GM12878 (cell line): ENCODE results near the gene C1QL4. TPM values are rescaled to one million over a fixed set of nuclear protein-coding genes. Genes with fewer than 3 reads are reported as not detected.

Experiments used
- ATAC-seq: fragments of 200-7000 bp; cut with Tn5 transposase; 3 replicates; pipeline ENCODE4 v1.9.1; 2020; ENCODE audit warnings: mild to moderate bottlenecking, moderate library complexity
- BruUV-seq: library from RNA; stranded (reverse); fragments of 400-500 nt; replicated peaks from 2 replicates; lab custom pipeline; 2021; lab: Mats Ljungman, UMichigan
- CTCF ChIA-PET: fragments of 300-600 bp; sonication (Branson Sonifier 250); formaldehyde crosslinking; extraction: SDS; loops from one replicate; lab custom pipeline; 2021; ENCODE audit warnings: inconsistent platforms; lab: Yijun Ruan, JAX
- POLR2A ChIA-PET: fragments of 350-600 bp; formaldehyde crosslinking; extraction: SDS; loops from one replicate; lab custom pipeline; 2021; ENCODE audit warnings: inconsistent platforms; lab: Charles Lee
- RAD21 ChIA-PET: fragments of 300-600 bp; sonication (Branson Sonifier 250); formaldehyde crosslinking; loops from one replicate; lab custom pipeline; 2023; ENCODE audit warnings: antibody characterized with exemption; ENCODE audit not compliant: unreplicated experiment; lab: Charles Lee
- SMC1A ChIA-PET: fragments of 300-600 bp; sonication (Branson Sonifier 250); formaldehyde crosslinking; loops from one replicate; lab custom pipeline; 2023; ENCODE audit not compliant: unreplicated experiment, uncharacterized antibody; lab: Charles Lee
- DNase-seq: peaks from one replicate; pipeline ENCODE4 v3.0.0-alpha.2; 2011; ENCODE audit warnings: low read depth, low spot score
- FAIRE-seq: peaks from 3 replicates; lab custom pipeline; 2011; peaks lifted over from hg19 to GRCh38; lab: Jason Lieb, UNC
- H2AFZ ChIP-seq: 2 replicates; pipeline ENCODE4 v1.6.0; 2011; ENCODE audit warnings: low read depth, low read length, control low read depth; ENCODE audit not compliant: control insufficient read depth
- H3K27ac ChIP-seq: 2 replicates; pipeline ENCODE4 v1.5.1; 2011; ENCODE audit warnings: control low read depth; ENCODE audit not compliant: control insufficient read depth, insufficient read depth
- H3K27me3 ChIP-seq, 2 experiments: replicated peaks in 1 of 2; 2 replicates each; pipeline versions ENCODE4 v1.6.0 to v1.6.1; 2011; ENCODE audit warnings: low read length in 1 of 2; ENCODE audit not compliant: control insufficient read depth in 2 of 2, insufficient read depth in 2 of 2
- H3K36me3 ChIP-seq, 2 experiments: 2 replicates each; pipeline ENCODE4 v1.5.1; 2011; ENCODE audit warnings: low read length in 1 of 2; ENCODE audit not compliant: control insufficient read depth in 2 of 2, insufficient read depth in 2 of 2
- H3K4me1 ChIP-seq: 2 replicates; pipeline ENCODE4 v1.6.1; 2011; ENCODE audit warnings: mild to moderate bottlenecking, low read length, moderate library complexity, mixed read lengths; ENCODE audit not compliant: control insufficient read depth, insufficient read depth
- H3K4me2 ChIP-seq: 2 replicates; pipeline ENCODE4 v1.6.0; 2011; ENCODE audit warnings: control low read depth; ENCODE audit not compliant: control insufficient read depth, insufficient read depth
- H3K4me3 ChIP-seq: fragments of 200-600 bp; sonication (generic); 2 replicates; pipeline ENCODE4 v1.5.1; 2016
- H3K79me2 ChIP-seq: 2 replicates; pipeline ENCODE4 v1.6.0; 2011; ENCODE audit warnings: low read length; ENCODE audit not compliant: control insufficient read depth, insufficient read depth
- H3K9ac ChIP-seq: 2 replicates; pipeline ENCODE4 v1.8.0; 2011; ENCODE audit warnings: low read length, control low read depth, mixed read lengths; ENCODE audit not compliant: control insufficient read depth, insufficient read depth
- H3K9me3 ChIP-seq: replicated peaks from 3 replicates; pipeline ENCODE4 v1.5.1; 2011; ENCODE audit warnings: mild to moderate bottlenecking, low read length; ENCODE audit not compliant: control insufficient read depth, insufficient read depth
- H4K20me1 ChIP-seq: 2 replicates; pipeline ENCODE4 v1.6.0; 2011; ENCODE audit not compliant: control insufficient read depth, insufficient read depth
- ATF2 ChIP-seq: IDR thresholded peaks from 2 replicates; pipeline ENCODE4 v1.6.1; 2012; ENCODE audit warnings: low read length, inconsistent platforms
- CUX1 ChIP-seq: IDR thresholded peaks from 2 replicates; pipeline ENCODE4 v1.6.1; 2012; ENCODE audit warnings: improper control_type of control experiment, low read depth, low read length; ENCODE audit not compliant: insufficient replicate concordance
- EED ChIP-seq: sonication (generic); IDR thresholded peaks from 2 replicates; pipeline ENCODE4 v1.6.1; 2016; ENCODE audit warnings: antibody characterized with exemption, low read depth
- HDAC2 ChIP-seq: fragments of 200-600 bp; sonication (generic); IDR thresholded peaks from 2 replicates; pipeline ENCODE4 v1.6.1; 2017
- MXI1 ChIP-seq: fragments of 150-350 bp; IDR thresholded peaks from 2 replicates; pipeline ENCODE4 v1.6.1; 2011; ENCODE audit warnings: low read depth, mild to moderate bottlenecking, inconsistent platforms, low read length, improper control_type of control experiment
- RBBP5 ChIP-seq: fragments of 200-600 bp; sonication (generic); conservative IDR thresholded peaks from 2 replicates; pipeline ENCODE4 v1.6.1; 2016
- SMAD1 ChIP-seq: fragments of 450-650 bp; IDR thresholded peaks from 2 replicates; pipeline ENCODE4 v1.6.1; 2018; ENCODE audit warnings: mild to moderate bottlenecking, low read depth; ENCODE audit not compliant: partially characterized antibody
- STAT1 ChIP-seq: fragments of 450-650 bp; conservative IDR thresholded peaks from 2 replicates; pipeline ENCODE4 v1.6.1; 2014; ENCODE audit warnings: antibody characterized with exemption, mild to moderate bottlenecking
- TAF1 ChIP-seq: IDR thresholded peaks from 2 replicates; pipeline ENCODE4 v1.6.1; 2011; ENCODE audit warnings: mild to moderate bottlenecking, low read depth, low read length, borderline replicate concordance
- WRNIP1 ChIP-seq: IDR thresholded peaks from 2 replicates; pipeline ENCODE4 v1.6.1; 2011; ENCODE audit warnings: low read depth, low read length, improper control_type of control experiment, borderline replicate concordance
- ZNF207 ChIP-seq: fragments of 450-650 bp; IDR thresholded peaks from 2 replicates; pipeline ENCODE4 v1.6.1; 2014; ENCODE audit warnings: antibody characterized with exemption, mild to moderate bottlenecking, borderline replicate concordance
- WGBS: methylation state at CpG from one replicate; pipeline ENCODE4 v1.1.6; 2016; ENCODE audit warnings: low lambda C conversion rate; ENCODE audit not compliant: insufficient replicate concordance, insufficient coverage; ENCODE audit errors: missing lambda C conversion rate; 5-methylcytosine and 5-hydroxymethylcytosine counted together
- in situ Hi-C: fragments of 300-500 bp; cut with MboI; formaldehyde crosslinking; loops from 9 replicates; pipeline ENCODE4 v1.14.3; 2018; ENCODE audit warnings: mixed read lengths
- intact Hi-C: fragments of 100-400 bp; cut with micrococcal nuclease; formaldehyde crosslinking; loops from one replicate; pipeline ENCODE4 v1.14.2; 2022; ENCODE audit not compliant: unreplicated experiment
- polyA plus RNA-seq, 11 experiments: library from polyadenylated mRNA; depleted of rRNA in 4 of 11; unstranded in 6 of 11; stranded (reverse) in 5 of 11; fragments of >200 nt; fragmentation: Nextera tagmentation in 4 of 11; fragmentation: Illumina TruSeq in 1 of 11; extraction: Ambion mirVana in 4 of 11; extraction: Trizol in 1 of 11; gene quantifications; 1 replicate in 1 of 11; 2 replicates in 10 of 11; pipeline versions ENCODE4 v1.2.1 to v1.2.3, GENCODE V29; 2011 to 2016; ENCODE audit warnings: inconsistent platforms in 2 of 11, missing spikeins in 2 of 11, low read depth in 1 of 11
- total RNA-seq, 4 experiments: library from RNA; depleted of rRNA in 3 of 4; stranded (reverse); fragments of >200 nt in 3 of 4; fragmentation: Illumina TruSeq in 1 of 4; extraction: Trizol in 1 of 4; gene quantifications; 2 replicates each; pipeline versions ENCODE4 v1.2.1 to v1.2.3, GENCODE V29; 2013 to 2021
- TF ChIP-seq, protein P1 (sequence below): IDR thresholded peaks from 2 replicates; pipeline ENCODE4 v1.6.1; 2012; ENCODE audit warnings: low read depth, low read length, improper control_type of control experiment
- TF ChIP-seq, protein P2 (sequence below): fragments of 150-350 bp; IDR thresholded peaks from 2 replicates; pipeline ENCODE4 v1.6.1; 2014; ENCODE audit warnings: mild to moderate bottlenecking, low read depth, low read length

C1QL4 gene
- total and polyA plus RNA-seq, 10 of the 15 experiments (the other 5 are each of a cell fraction or from before 2014, with no cell fraction given): 0.05 TPM; not detected in 9

DNA sequence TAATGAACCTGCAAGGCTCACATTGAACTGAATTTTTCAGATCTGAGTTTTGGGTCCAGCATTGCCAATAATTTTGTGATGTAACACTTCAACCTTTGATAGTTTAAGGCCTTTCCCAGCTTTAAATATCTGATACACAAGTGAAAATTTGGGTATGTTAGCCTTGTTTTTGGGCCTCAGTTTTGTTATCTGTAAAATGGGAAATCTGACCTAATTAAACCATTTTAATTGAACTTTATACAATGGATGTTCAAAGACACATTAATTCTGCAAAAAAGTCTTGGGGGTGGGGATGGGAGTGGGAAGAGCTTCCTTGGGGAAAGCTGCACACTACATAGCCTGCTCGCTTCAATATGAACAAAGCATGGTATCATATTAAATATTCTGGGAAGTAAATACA, 25.1 kb upstream of the C1QL4 start (continued):
- TF ChIP-seq, protein P1, sequence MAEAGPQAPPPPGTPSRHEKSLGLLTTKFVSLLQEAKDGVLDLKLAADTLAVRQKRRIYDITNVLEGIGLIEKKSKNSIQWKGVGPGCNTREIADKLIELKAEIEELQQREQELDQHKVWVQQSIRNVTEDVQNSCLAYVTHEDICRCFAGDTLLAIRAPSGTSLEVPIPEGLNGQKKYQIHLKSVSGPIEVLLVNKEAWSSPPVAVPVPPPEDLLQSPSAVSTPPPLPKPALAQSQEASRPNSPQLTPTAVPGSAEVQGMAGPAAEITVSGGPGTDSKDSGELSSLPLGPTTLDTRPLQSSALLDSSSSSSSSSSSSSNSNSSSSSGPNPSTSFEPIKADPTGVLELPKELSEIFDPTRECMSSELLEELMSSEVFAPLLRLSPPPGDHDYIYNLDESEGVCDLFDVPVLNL: no peak
- no peak for TF ChIP-seq EED
- TF ChIP-seq TAF1: no peak
- TF ChIP-seq ZNF207: no peak
- no peak for TF ChIP-seq ATF2
- no peak for TF ChIP-seq HDAC2
- TF ChIP-seq SMAD1: no peak
- TF ChIP-seq, protein P2, sequence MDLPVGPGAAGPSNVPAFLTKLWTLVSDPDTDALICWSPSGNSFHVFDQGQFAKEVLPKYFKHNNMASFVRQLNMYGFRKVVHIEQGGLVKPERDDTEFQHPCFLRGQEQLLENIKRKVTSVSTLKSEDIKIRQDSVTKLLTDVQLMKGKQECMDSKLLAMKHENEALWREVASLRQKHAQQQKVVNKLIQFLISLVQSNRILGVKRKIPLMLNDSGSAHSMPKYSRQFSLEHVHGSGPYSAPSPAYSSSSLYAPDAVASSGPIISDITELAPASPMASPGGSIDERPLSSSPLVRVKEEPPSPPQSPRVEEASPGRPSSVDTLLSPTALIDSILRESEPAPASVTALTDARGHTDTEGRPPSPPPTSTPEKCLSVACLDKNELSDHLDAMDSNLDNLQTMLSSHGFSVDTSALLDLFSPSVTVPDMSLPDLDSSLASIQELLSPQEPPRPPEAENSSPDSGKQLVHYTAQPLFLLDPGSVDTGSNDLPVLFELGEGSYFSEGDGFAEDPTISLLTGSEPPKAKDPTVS: no peak

DNA sequence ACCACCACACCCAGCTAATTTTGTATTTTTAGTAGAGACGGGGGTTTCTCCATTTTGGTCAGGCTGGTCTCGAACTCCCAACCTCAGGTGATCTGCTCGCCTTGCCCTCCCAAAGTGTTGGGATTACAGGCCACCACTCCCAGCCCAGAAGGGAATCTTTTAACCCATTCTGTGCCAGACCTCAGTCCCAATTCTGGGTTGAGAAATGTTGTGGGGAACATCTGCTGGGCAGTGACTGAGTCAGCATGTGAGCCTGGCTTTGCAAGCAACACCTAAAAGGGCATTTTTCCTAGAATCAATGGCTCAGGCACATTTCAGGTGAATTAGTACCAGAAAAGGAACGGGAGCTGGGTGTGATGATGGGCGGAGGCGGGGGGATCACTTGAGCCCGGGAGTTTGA, 22.7 kb upstream of the C1QL4 start:
- intact Hi-C loops (no loop called here), in situ Hi-C loops (loop anchor here (5.0 kb wide), 1 partner anchor 158 kb away; no protein-coding TSS in a partner anchor)
- H3K4me3 ChIP-seq: no peak overlapping the region
- no peak overlapping the region for H2AFZ ChIP-seq
- no TSS peak for BruUV-seq
- no peaks in the 10 kb centered on the region for H3K4me1 ChIP-seq
- no peaks in the 10 kb centered on the region for H4K20me1 ChIP-seq
- no peak overlapping the region for H3K4me2 ChIP-seq
- ChIA-PET RAD21 (interaction anchor here (0.7 to 6.6 kb wide), 17 partner anchors 7 to 643 kb away, joined by 3 to 258 read pairs (median 19); partner anchors contain the start of genes DNAJC22, PRPF40B and SPATS2), SMC1A (interaction anchor here (0.8 to 25.7 kb wide), 18 partner anchors 12 to 353 kb away, joined by 3 to 740 read pairs (median 12); partner anchors contain the start of gene DNAJC22), CTCF (interaction anchor here (0.7 to 18.7 kb wide), 34 partner anchors 9 to 277 kb away, joined by 3 to 712 read pairs (median 10); partner anchors contain the start of genes DNAJC22, FAM186B, PRPF40B and SPATS2), POLR2A (interaction anchor here (0.6 to 1.5 kb wide), 6 partner anchors 7 to 470 kb away, joined by 3 to 7 read pairs (median 3); partner anchors contain the start of gene SPATS2)
- no peaks in the 10 kb centered on the region for H3K27me3 ChIP-seq
- no peaks in the 10 kb centered on the region for H3K9me3 ChIP-seq
- 69% methylated on average over 7 of the region's 7 CpGs for WGBS
- DNase-seq (no peak), FAIRE-seq (no peak), ATAC-seq (no peak)
- no peak overlapping the region for H3K27ac ChIP-seq
- no peaks in the 10 kb centered on the region for H3K79me2 ChIP-seq
- H3K36me3 ChIP-seq: no peaks in the 10 kb centered on the region
- H3K9ac ChIP-seq: no peak overlapping the region
- TF ChIP-seq RBBP5 (no peak), MXI1 (no peak), CUX1 (no peak), STAT1 (no peak), WRNIP1 (no peak), EED (no peak)
